HTERT RPE-1 (cell line): Measurements from ENCODE around the gene SSBP4.

Experiments used
- in situ Hi-C: fragments of 300-500 bp; cut with MboI; formaldehyde crosslinking; loops from 4 replicates; pipeline ENCODE4 v1.14.3; 2020; ENCODE audit warnings: low sequenced_read_pairs

Gene SSBP4

DNA sequence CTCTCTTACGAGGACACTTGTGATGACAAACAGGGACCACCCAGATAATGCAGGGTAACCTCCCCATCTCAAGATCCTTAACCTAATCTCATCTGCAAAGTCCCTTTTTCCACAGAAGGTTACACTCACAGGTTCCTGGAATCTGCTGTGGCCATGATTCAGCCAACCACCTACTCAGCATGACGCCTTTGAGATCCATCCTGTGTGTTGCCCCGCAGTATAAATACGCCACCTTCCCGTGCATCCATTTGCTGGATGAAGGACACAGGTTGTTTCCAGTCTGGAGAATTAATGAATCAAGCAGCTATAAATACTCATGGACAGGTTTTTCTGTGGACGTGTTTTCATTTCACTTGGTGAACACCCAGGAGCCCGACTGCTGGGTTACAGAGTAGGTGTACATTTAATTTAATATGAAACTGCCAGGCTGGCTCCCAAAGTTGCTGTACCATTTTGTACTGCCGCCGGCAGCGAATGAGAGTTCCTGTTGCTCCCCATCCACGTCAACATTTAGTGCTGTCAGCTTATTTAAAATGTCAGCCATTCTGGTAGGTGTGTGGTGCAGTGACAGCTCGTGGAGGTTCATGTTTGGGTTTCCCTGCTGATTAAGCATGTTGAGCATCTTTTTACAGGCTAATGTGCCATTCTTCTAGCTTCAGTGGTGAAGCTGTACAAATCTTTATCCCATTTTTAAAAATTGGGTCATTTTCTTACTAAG lies 62.5 kb downstream of the SSBP4 start:
- in situ Hi-C loops: no loop called here

DNA sequence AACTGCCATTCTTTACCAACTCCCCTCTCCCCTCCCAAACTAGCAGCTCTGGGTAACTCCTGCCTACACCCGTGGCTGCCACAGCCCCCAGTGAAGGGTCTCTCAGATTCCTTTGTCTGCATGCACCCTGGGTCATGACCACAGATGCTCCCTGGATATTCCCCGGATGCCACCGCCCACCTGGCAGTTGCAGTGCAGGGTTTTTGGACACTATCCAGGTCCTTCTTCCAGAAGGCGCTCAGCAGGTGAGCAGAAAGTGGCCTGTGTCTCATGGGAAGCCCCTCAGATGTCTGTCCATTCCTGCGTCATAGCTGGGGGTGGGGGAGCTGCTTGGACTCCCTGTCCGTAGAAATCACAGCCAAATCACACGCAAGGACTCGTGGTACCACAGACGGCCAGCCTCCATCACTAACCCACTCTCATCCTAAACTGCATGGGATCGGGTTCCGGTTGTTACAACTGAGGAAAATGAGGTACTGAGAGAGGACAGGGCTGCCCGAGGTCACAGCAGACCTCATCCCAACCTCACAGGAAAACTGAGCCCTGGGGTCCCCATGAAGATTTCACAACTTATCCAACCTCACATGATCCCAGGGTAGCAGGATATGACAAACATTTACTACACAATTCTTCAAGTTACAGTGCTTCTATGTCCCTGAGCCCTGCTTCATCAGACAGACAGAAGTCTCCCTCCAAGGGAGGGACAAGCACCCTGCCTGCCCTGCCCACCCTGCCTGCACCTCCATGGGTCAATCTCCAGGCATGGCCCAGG lies 64.1 kb downstream of the SSBP4 start:
- in situ Hi-C loops: no loop called here
